Activated T-helper 9 cell treated with anti-CD3 and anti-CD28 coated beads, Interleukin-2, amount 50 U/mL, for 16 hours (primary cell): ENCODE measurements around the gene AUH.

Experiments used
- DNase-seq: peaks from one replicate; pipeline ENCODE4 v3.0.0-alpha.2; 2020; ENCODE audit warnings: low read depth

The AUH gene

GRCh38 chr9:91245431-91246313 lies 116.0 kb downstream of the AUH start:
- no peak for DNase-seq

GRCh38 chr9:91243029-91243428 lies 118.7 kb downstream of the AUH start:
- no peak for DNase-seq

- no peak for DNase-seq
These were observed 119.8 kb downstream of the AUH start for GRCh38 chr9:91241909-91242308.

- DNase-seq = no peak
These were observed 121.0 kb downstream of the AUH start for GRCh38 chr9:91240596-91241165.

GRCh38 chr9:91239367-91240111 lies 122.2 kb downstream of the AUH start:
- no peak for DNase-seq

- DNase-seq = no peak
These were observed 127.2 kb downstream of the AUH start for GRCh38 chr9:91234523-91234922.

- no peak for DNase-seq
These were observed 130.1 kb downstream of the AUH start for GRCh38 chr9:91231619-91232018.

- DNase-seq = no peak
These were observed 138.7 kb downstream of the AUH start for GRCh38 chr9:91223000-91223399.

- DNase-seq = no peak
These were observed 139.3 kb downstream of the AUH start for GRCh38 chr9:91222457-91222856.

- DNase-seq = no peak
These were observed 140.4 kb downstream of the AUH start for GRCh38 chr9:91221332-91221731.

- no peak for DNase-seq
These were observed 141.1 kb downstream of the AUH start for GRCh38 chr9:91220491-91221135.

- no peak for DNase-seq
These were observed 141.7 kb downstream of the AUH start for GRCh38 chr9:91220021-91220420.

- no peak for DNase-seq
These were observed 142.2 kb downstream of the AUH start for GRCh38 chr9:91219557-91219956.

GRCh38 chr9:91217388-91217787 lies 144.3 kb downstream of the AUH start:
- DNase-seq = no peak

GRCh38 chr9:91214867-91215266 lies 146.9 kb downstream of the AUH start:
- DNase-seq = no peak

GRCh38 chr9:91214086-91214485 lies 147.6 kb downstream of the AUH start:
- no peak for DNase-seq

- DNase-seq = no peak
These were observed 149.0 kb downstream of the AUH start for GRCh38 chr9:91212596-91213243.

- no peak for DNase-seq
These were observed 149.8 kb downstream of the AUH start for GRCh38 chr9:91211919-91212318.

GRCh38 chr9:91211414-91211813 lies 150.3 kb downstream of the AUH start:
- DNase-seq = no peak

- no peak for DNase-seq
These were observed 151.4 kb downstream of the AUH start for GRCh38 chr9:91210318-91210717.

- no peak for DNase-seq
These were observed 152.9 kb downstream of the AUH start for GRCh38 chr9:91208837-91209236.

- no peak for DNase-seq
These were observed 153.3 kb downstream of the AUH start for GRCh38 chr9:91208419-91208745.
